OCI-LY3 (cell line): ENCODE data around the gene KLHL6.

Source experiments
- EZH2phosphoT487 ChIP-seq: fragments of 200-600 bp; shearing (Covaris generic); IDR thresholded peaks from 2 replicates; pipeline ENCODE4 v1.6.1; 2018; ENCODE audit warnings: antibody characterized with exemption, mixed run types, low read depth
- TF ChIP-seq, protein P1 (sequence below): fragments of 200-600, 300-600 bp; sonication (generic); IDR thresholded peaks from 2 replicates; pipeline ENCODE4 v1.5.1; 2014; ENCODE audit warnings: antibody characterized with exemption, low read length, low read depth

DNA sequence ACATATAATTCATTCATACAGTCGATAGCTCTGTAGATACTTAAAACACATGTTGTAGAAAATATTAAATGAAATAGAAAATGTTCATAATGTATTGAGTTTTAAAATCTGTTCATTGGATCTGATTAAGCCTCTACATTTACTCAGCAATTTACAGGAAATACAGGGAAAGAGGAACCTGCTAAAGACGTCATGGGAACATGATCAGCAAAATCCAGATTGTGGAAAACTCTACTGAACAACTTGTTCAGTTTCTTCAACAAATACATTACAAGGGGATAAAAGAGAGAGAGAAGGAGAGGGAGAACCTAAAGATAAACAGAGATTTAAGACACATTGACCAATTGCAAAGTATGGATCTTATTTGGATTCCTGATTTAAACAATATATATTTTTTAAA, 46.7 kb downstream of the KLHL6 start:
- TF ChIP-seq, protein P1, sequence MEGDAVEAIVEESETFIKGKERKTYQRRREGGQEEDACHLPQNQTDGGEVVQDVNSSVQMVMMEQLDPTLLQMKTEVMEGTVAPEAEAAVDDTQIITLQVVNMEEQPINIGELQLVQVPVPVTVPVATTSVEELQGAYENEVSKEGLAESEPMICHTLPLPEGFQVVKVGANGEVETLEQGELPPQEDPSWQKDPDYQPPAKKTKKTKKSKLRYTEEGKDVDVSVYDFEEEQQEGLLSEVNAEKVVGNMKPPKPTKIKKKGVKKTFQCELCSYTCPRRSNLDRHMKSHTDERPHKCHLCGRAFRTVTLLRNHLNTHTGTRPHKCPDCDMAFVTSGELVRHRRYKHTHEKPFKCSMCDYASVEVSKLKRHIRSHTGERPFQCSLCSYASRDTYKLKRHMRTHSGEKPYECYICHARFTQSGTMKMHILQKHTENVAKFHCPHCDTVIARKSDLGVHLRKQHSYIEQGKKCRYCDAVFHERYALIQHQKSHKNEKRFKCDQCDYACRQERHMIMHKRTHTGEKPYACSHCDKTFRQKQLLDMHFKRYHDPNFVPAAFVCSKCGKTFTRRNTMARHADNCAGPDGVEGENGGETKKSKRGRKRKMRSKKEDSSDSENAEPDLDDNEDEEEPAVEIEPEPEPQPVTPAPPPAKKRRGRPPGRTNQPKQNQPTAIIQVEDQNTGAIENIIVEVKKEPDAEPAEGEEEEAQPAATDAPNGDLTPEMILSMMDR = no peak
- no peak for TF ChIP-seq EZH2phosphoT487
